K562 (cell line): Measurements from ENCODE around the gene ANAPC16. TPM values are rescaled to one million over a fixed set of nuclear protein-coding genes. Genes with fewer than 3 reads are reported as not detected.

Experiments
- CREB5 ChIP-seq: fragments of 250-450 bp; sonication (Bioruptor Pico); IDR thresholded peaks from 2 replicates; pipeline ENCODE4 v1.5.0; 2020; ENCODE audit warnings: mild to moderate bottlenecking
- HOXB6 ChIP-seq: fragments of 250-450 bp; sonication (Bioruptor Pico); IDR thresholded peaks from 2 replicates; pipeline ENCODE4 v1.5.1; 2022; ENCODE audit warnings: mild to moderate bottlenecking, borderline replicate concordance
- POLR2AphosphoS2 ChIP-seq: IDR thresholded peaks from 2 replicates; pipeline ENCODE4 v1.6.1; 2012; ENCODE audit warnings: low read length, improper control_type of control experiment
- polyA plus RNA-seq, 8 experiments: library from polyadenylated mRNA; depleted of rRNA in 4 of 8; stranded (reverse) in 5 of 8; unstranded in 3 of 8; fragments of >200 nt; fragmentation: Nextera tagmentation in 2 of 8; fragmentation: Illumina TruSeq in 1 of 8; extraction: Ambion mirVana in 2 of 8; extraction: Trizol in 1 of 8; gene quantifications; 2 replicates each; pipeline versions ENCODE4 v1.2.1 to v1.2.3, GENCODE V29; 2011 to 2014; ENCODE audit warnings: inconsistent platforms in 1 of 8, missing spikeins in 1 of 8
- total RNA-seq, 7 experiments: library from RNA; depleted of rRNA in 6 of 7; stranded (reverse); fragments of >200 nt in 6 of 7; fragmentation: Illumina TruSeq in 2 of 7; extraction: Trizol in 2 of 7; gene quantifications; 2 replicates each; pipeline versions ENCODE4 v1.2.1 to v1.2.3, GENCODE V29; 2011 to 2021; ENCODE audit warnings: low replicate concordance in 1 of 7
- TF ChIP-seq, protein P1 (sequence below), 2 experiments: fragments of 450-650 bp in 1 of 2; sonication (generic) in 1 of 2; formaldehyde crosslinking in 1 of 2; IDR thresholded peaks; 2 replicates each; pipeline versions ENCODE4 v1.7.1 to v1.9.0; 2016 to 2022; ENCODE audit warnings: inconsistent platforms in 1 of 2, mild to moderate bottlenecking in 1 of 2, missing genetic modification reagents in 1 of 2
- TF ChIP-seq, protein P2 (sequence below), 2 experiments: fragments of 450-650 bp; formaldehyde crosslinking in 1 of 2; IDR thresholded peaks; 2 replicates each; pipeline versions ENCODE4 v1.4.0 to v1.6.1; 2014 to 2020; ENCODE audit warnings: mild to moderate bottlenecking in 2 of 2, borderline replicate concordance in 1 of 2, low read depth in 1 of 2

Gene ANAPC16
- total and polyA plus RNA-seq, 9 of the 15 experiments (the other 6 are each of a cell fraction or from before 2014, with no cell fraction given): 42.6 to 208 (median 108) TPM

DNA sequence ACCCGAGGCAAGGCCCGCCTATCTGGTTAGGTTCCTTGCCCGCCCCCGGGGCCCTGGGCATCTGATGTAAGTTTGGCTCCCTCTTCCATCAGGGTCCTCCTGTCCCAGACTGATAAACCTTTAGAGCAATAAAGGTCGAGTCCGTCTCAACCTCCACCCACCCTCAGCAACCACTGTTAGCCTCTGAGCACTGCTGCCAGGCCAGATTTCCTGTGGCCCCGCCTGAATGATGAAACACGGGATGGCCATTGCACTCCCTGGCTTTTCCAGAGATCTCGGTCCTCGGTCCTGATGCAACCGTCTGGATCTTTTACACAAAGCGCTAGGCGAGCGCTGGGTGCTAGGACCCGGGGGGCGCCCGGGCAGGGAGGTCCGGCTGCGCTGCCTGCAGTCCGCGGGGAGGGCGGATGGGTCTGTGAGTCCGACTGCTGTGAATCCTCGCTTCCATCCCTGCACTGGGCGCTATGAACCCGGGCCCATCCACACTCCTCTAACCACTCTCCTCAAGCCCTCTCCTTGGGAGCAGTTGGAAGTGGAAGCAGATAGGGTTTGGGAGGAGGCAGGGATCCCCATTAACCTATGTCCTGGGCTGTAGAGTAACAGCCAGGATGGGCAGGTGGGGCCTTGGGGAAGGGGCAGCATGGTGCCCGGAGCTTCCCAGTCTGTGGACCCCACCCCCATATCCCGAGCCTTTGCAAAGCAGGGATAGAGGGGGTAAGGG lies 57.0 kb downstream of the ANAPC16 start (continued):
- peak; percentile 67; the same call in 1 of the 2 replicates for TF ChIP-seq CREB5 (CRISPR knock-in tag)
- TF ChIP-seq, protein P1, sequence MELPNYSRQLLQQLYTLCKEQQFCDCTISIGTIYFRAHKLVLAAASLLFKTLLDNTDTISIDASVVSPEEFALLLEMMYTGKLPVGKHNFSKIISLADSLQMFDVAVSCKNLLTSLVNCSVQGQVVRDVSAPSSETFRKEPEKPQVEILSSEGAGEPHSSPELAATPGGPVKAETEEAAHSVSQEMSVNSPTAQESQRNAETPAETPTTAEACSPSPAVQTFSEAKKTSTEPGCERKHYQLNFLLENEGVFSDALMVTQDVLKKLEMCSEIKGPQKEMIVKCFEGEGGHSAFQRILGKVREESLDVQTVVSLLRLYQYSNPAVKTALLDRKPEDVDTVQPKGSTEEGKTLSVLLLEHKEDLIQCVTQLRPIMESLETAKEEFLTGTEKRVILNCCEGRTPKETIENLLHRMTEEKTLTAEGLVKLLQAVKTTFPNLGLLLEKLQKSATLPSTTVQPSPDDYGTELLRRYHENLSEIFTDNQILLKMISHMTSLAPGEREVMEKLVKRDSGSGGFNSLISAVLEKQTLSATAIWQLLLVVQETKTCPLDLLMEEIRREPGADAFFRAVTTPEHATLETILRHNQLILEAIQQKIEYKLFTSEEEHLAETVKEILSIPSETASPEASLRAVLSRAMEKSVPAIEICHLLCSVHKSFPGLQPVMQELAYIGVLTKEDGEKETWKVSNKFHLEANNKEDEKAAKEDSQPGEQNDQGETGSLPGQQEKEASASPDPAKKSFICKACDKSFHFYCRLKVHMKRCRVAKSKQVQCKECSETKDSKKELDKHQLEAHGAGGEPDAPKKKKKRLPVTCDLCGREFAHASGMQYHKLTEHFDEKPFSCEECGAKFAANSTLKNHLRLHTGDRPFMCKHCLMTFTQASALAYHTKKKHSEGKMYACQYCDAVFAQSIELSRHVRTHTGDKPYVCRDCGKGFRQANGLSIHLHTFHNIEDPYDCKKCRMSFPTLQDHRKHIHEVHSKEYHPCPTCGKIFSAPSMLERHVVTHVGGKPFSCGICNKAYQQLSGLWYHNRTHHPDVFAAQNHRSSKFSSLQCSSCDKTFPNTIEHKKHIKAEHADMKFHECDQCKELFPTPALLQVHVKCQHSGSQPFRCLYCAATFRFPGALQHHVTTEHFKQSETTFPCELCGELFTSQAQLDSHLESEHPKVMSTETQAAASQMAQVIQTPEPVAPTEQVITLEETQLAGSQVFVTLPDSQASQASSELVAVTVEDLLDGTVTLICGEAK (IDR thresholded peaks at IDR 0.05): no peak
- TF ChIP-seq, protein P1 (CRISPR knock-in tag; IDR thresholded peaks at IDR 0.05): no peak
- peak; percentile 54; the same call in 1 of the 2 replicates for TF ChIP-seq POLR2AphosphoS2
- TF ChIP-seq, protein P2, sequence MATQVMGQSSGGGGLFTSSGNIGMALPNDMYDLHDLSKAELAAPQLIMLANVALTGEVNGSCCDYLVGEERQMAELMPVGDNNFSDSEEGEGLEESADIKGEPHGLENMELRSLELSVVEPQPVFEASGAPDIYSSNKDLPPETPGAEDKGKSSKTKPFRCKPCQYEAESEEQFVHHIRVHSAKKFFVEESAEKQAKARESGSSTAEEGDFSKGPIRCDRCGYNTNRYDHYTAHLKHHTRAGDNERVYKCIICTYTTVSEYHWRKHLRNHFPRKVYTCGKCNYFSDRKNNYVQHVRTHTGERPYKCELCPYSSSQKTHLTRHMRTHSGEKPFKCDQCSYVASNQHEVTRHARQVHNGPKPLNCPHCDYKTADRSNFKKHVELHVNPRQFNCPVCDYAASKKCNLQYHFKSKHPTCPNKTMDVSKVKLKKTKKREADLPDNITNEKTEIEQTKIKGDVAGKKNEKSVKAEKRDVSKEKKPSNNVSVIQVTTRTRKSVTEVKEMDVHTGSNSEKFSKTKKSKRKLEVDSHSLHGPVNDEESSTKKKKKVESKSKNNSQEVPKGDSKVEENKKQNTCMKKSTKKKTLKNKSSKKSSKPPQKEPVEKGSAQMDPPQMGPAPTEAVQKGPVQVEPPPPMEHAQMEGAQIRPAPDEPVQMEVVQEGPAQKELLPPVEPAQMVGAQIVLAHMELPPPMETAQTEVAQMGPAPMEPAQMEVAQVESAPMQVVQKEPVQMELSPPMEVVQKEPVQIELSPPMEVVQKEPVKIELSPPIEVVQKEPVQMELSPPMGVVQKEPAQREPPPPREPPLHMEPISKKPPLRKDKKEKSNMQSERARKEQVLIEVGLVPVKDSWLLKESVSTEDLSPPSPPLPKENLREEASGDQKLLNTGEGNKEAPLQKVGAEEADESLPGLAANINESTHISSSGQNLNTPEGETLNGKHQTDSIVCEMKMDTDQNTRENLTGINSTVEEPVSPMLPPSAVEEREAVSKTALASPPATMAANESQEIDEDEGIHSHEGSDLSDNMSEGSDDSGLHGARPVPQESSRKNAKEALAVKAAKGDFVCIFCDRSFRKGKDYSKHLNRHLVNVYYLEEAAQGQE (IDR thresholded peaks at IDR 0.05; ENCODE audit: borderline replicate concordance): no peak
- TF ChIP-seq, protein P2 (CRISPR knock-in tag; IDR thresholded peaks at IDR 0.05; ENCODE audit: low read depth): peak; percentile 77; the same call in 1 of the 2 replicates
- peak; percentile 5; the same call in 1 of the 2 replicates for TF ChIP-seq HOXB6 (CRISPR knock-in tag)
